GM18909 (cell line): ENCODE measurements around the gene HEBP2.
"Not testable (repeated sequence)": the region's sequence is repeated elsewhere in the genome, so short reads cannot be mapped to it uniquely, and the experiment has no call there.

Experiments used
- ATAC-seq: cut with Tn5 transposase; IDR thresholded peaks from one replicate; pipeline ENCODE4 v1.9.1; 2021; ENCODE audit warnings: mild to moderate bottlenecking; ENCODE audit not compliant: unreplicated experiment, poor library complexity

Gene HEBP2

GRCh38 chr6:138421608-138422007, 17.6 kb downstream of the HEBP2 start:
- no peak for ATAC-seq

- ATAC-seq, result no peak
Measured at GRCh38 chr6:138422861-138423260, 18.8 kb downstream of the HEBP2 start.

GRCh38 chr6:138424004-138424904, 20.2 kb downstream of the HEBP2 start:
- no peak for ATAC-seq

GRCh38 chr6:138425256-138425655, 21.2 kb downstream of the HEBP2 start:
- not testable (repeated sequence) for ATAC-seq

GRCh38 chr6:138426500-138427123, 22.6 kb downstream of the HEBP2 start:
- no peak for ATAC-seq

GRCh38 chr6:138427701-138428100, 23.7 kb downstream of the HEBP2 start:
- no peak for ATAC-seq

- no peak for ATAC-seq
Measured at GRCh38 chr6:138428944-138429598, 25.0 kb downstream of the HEBP2 start.

GRCh38 chr6:138429761-138430160, 25.7 kb downstream of the HEBP2 start:
- no peak for ATAC-seq

- ATAC-seq, result no peak
Measured at GRCh38 chr6:138430361-138431145, 26.5 kb downstream of the HEBP2 start.

GRCh38 chr6:138431256-138432062, 27.4 kb downstream of the HEBP2 start:
- no peak for ATAC-seq

- no peak for ATAC-seq
Measured at GRCh38 chr6:138432063-138432356, 28.0 kb downstream of the HEBP2 start.

- ATAC-seq, result no peak
Measured at GRCh38 chr6:138434096-138434495, 30.1 kb downstream of the HEBP2 start.

GRCh38 chr6:138434925-138435324, 30.9 kb downstream of the HEBP2 start:
- ATAC-seq, result no peak

GRCh38 chr6:138439546-138439945, 35.5 kb downstream of the HEBP2 start:
- ATAC-seq, result no peak

GRCh38 chr6:138440296-138440695, 36.3 kb downstream of the HEBP2 start:
- ATAC-seq, result no peak

GRCh38 chr6:138440758-138441357, 36.8 kb downstream of the HEBP2 start:
- ATAC-seq, result no peak

- ATAC-seq, result no peak
Measured at GRCh38 chr6:138441965-138442364, 37.9 kb downstream of the HEBP2 start.

GRCh38 chr6:138442663-138443062, 38.6 kb downstream of the HEBP2 start:
- ATAC-seq, result no peak

GRCh38 chr6:138443979-138444378, 40.0 kb downstream of the HEBP2 start:
- no peak for ATAC-seq
